Cardiac muscle cell (in vitro differentiated cells and primary cell): Measurements from ENCODE around the gene UBAP1. TPM values are rescaled to one million over a fixed set of nuclear protein-coding genes. Genes with fewer than 3 reads are reported as not detected.
"Not testable (repeated sequence)": the region's sequence is repeated elsewhere in the genome, so short reads cannot be mapped to it uniquely, and the experiment has no call there.

Experiments
- DNase-seq, 2 donors: peaks; one replicate each; pipeline versions ENCODE4 v3.0.0 to v3.0.0-alpha.2; 2010 to 2017; ENCODE audit warnings: low read depth in 1 of 2, low spot score in 1 of 2
- H3K27ac ChIP-seq: fragments of 200-600 bp; sonication (generic); 2 replicates; pipeline ENCODE4 v1.5.1; 2016
- H3K27me3 ChIP-seq: fragments of 200-600 bp; sonication (generic); 2 replicates; pipeline ENCODE4 v1.6.0; 2016; ENCODE audit warnings: control low read depth
- H3K36me3 ChIP-seq: fragments of 200-600 bp; sonication (generic); 2 replicates; pipeline ENCODE4 v1.5.1; 2016; ENCODE audit warnings: control low read depth
- H3K4me1 ChIP-seq: fragments of 200-600 bp; sonication (generic); 2 replicates; pipeline ENCODE4 v1.8.1; 2017; ENCODE audit warnings: low read depth, mild to moderate bottlenecking, mixed run types
- H3K4me3 ChIP-seq: fragments of 200-600 bp; sonication (generic); 2 replicates; pipeline ENCODE4 v1.5.1; 2016; ENCODE audit warnings: mild to moderate bottlenecking
- H3K9me3 ChIP-seq: fragments of 200-600 bp; sonication (generic); 2 replicates; pipeline ENCODE4 v1.5.1; 2017; ENCODE audit warnings: low read depth, mild to moderate bottlenecking, control low read depth
- CTCF ChIP-seq: IDR thresholded peaks from 2 replicates; pipeline ENCODE4 v1.5.1; 2012; ENCODE audit warnings: low read depth, mild to moderate bottlenecking, low read length
- polyA plus RNA-seq: library from polyadenylated mRNA; unstranded; fragments of >200 nt; fragmentation: Nextera tagmentation; extraction: Ambion mirVana; gene quantifications from 2 replicates; pipeline ENCODE4 v1.2.1, GENCODE V29; 2016
- total RNA-seq: library from RNA; depleted of rRNA; stranded (reverse); fragments of >200 nt; gene quantifications from 2 replicates; pipeline ENCODE4 v1.2.3, GENCODE V29; 2016

Gene UBAP1
- total and polyA plus RNA-seq, 2 experiments from 2014 or later = 28.6 to 52.3 TPM

DNA sequence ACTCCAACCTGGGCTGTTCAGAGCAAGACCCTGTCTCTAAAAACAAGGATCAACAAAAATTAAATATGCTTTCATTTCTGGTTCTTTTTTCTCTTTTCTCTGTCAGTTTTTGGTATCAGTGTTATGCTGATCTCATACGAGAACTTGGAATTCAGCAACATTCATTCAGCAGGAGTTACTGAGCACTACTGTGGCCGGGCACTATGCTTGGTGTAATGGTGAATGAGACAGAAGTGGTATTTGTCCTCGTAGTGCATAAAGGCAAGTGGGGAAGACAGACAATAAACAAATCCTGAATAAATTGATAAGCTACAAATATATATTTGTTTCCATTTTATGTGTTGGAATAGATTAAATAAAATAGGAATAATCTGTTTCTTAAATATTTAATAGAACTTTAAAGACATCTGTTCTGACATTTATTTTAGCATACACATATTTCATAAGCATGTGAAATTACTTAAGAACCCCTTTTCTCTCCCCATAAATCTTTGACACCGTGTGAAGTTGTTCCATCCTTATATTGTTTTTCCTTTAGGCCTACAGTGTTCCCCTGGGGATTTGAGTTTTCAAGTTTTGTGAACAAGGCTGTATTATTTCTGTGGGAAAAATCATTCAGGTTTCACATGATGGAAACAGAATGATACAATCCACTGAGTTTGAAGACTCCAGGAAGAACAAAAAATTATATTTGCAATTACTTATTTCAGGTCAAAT is 24.6 kb downstream of the UBAP1 start:
- Histone ChIP-seq H3K4me1 (no peaks in the 10 kb centered on the region), H3K4me3 (no peak overlapping the region), H3K27ac (no peak overlapping the region), H3K9me3 (no peaks in the 10 kb centered on the region), H3K36me3 (no peaks in the 10 kb centered on the region), H3K27me3 (no peaks in the 10 kb centered on the region)
- DNase-seq = no peak
- no peak for TF ChIP-seq CTCF

DNA sequence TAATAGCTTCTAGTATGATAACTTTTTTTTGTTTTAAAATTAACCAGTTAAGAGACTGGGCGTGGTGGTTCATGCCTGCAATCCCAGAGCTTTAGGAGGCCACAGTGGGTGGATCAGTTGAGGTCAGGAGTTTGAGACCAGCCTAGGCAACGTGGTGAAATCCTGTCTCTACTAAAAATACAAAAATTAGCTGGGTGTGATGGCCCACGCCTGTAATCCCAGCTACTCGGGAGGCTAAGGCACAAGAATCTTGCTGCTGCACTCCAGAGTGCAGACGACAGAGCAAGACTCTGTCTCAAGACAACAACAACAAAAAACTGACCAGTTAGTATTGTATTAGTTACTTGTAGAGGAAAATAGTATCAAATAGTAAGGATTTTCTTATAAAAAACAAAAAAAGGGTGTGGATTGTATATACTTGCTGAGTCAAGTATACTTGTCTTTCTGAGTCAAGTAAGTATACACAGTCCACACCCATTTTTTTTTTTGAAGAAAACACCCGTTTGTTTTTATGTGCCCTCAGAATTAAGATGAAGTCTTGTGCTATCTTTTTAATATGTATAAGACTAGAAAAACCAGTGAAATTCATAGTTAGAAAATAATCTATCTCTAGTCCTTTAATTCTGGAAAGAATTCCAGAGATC is 25.3 kb downstream of the UBAP1 start:
- Histone ChIP-seq H3K27me3 (no peaks in the 10 kb centered on the region), H3K4me3 (no peak overlapping the region), H3K36me3 (no peaks in the 10 kb centered on the region), H3K4me1 (no peaks in the 10 kb centered on the region), H3K27ac (no peak overlapping the region), H3K9me3 (no peaks in the 10 kb centered on the region)
- no peak for TF ChIP-seq CTCF
- DNase-seq = no peak

GRCh38 chr9:34205102-34205501 is 26.3 kb downstream of the UBAP1 start:
- no peak for DNase-seq
- Histone ChIP-seq H3K27ac (no peak overlapping the region), H3K36me3 (no peaks in the 10 kb centered on the region), H3K4me3 (no peak overlapping the region), H3K4me1 (no peaks in the 10 kb centered on the region), H3K9me3 (no peaks in the 10 kb centered on the region), H3K27me3 (no peaks in the 10 kb centered on the region)
- no peak for TF ChIP-seq CTCF

- Histone ChIP-seq H3K4me1 (no peaks in the 10 kb centered on the region), H3K4me3 (no peak overlapping the region), H3K27me3 (no peaks in the 10 kb centered on the region), H3K27ac (no peak overlapping the region), H3K9me3 (no peaks in the 10 kb centered on the region), H3K36me3 (no peaks in the 10 kb centered on the region)
- peak in 1 of 2 donors; percentile 52 for DNase-seq
- no peak for TF ChIP-seq CTCF
These were observed 27.7 kb downstream of the UBAP1 start for GRCh38 chr9:34206561-34206960.

DNA sequence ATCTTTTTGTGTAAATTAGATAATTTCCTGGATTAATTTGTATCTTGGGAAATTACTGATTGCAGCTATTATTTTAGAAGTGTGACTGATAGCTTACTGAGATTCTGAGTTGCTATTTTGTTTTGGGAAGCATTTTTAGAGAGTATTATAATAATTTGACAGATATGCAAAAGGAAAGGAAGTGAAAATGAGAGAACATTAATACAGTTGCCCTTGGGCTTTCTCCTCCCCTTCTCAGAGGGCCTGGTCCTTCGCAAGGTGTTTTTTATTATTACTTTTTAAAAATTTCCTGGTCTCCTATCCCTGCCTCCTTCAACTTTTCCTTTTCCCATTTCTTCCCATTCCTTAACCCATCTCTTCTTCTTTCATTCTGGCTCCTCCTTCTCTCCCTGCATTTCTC is 32.6 kb downstream of the UBAP1 start:
- H3K27ac ChIP-seq = no peak overlapping the region
- no peak overlapping the region for H3K4me3 ChIP-seq
- no peak for TF ChIP-seq CTCF
- H3K9me3 ChIP-seq = no peaks in the 10 kb centered on the region
- H3K4me1 ChIP-seq = no peaks in the 10 kb centered on the region
- DNase-seq = no peak
- H3K27me3 ChIP-seq = no peaks in the 10 kb centered on the region
- no peaks in the 10 kb centered on the region for H3K36me3 ChIP-seq

GRCh38 chr9:34214354-34215000 is 35.6 kb downstream of the UBAP1 start:
- DNase-seq, H3K4me1 ChIP-seq, H3K27me3 ChIP-seq, H3K27ac ChIP-seq, H3K36me3 ChIP-seq, H3K4me3 ChIP-seq, H3K9me3 ChIP-seq: not testable (repeated sequence)
